Measurements from ENCODE around the gene TAS1R3. TPM values are rescaled to one million over a fixed set of nuclear protein-coding genes. Genes with fewer than 3 reads are reported as not detected.

TAS1R3 gene
- total RNA-seq, 1 donor from 2014 or later = 0.50 TPM

DNA sequence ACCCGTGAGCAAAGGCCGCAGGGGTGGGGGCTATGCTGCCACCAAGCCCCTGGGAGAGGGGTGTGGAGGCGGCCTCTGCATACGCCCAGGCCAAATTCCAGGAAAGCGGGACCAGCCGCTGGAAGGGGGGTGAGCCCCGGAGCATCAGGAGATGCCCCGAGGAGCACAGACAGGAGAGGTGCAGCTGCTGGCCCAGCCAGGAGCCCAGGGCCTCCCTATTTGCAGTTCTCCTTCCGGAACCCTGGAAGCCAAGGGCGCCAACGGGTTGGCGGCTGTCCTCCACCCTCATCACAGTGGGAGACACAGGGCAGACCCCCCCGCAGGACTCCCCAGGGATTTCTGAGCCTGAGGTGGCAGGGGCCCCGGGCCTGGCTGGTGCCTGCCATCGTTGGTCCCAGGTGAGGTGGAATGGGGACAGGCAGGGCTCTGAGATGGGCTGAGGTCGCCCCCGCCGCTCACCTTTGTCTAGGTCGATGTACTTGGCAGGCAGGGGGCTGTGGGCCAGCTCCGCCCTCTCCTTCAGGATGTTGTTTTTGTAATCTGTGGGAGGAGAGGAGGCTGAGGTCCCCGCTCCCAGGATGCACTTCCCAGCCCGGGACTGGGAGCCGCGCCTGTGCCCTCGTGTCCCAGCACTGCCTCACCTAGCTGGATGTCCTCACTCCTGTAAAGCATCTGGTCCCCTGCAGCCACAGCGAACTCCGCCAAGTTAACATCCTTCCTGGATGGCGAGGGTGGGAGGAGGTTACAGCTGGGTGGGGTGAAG lies 22.5 kb downstream of the TAS1R3 start:
- H3K4me1 Mint-ChIP-seq (ENCODE audit: low read depth, unreplicated experiment) = peaks cover 10% of the 10 kb centered on the region
- H3K9me3 ChIP-seq (ENCODE audit: insufficient read depth, low read depth, low read length) = no peaks in the 10 kb centered on the region
- no peak overlapping the region for H3K4me3 Mint-ChIP-seq (ENCODE audit: unreplicated experiment)
- H3K27ac Mint-ChIP-seq (ENCODE audit: unreplicated experiment) = no peak overlapping the region
- FAIRE-seq = no peak
- no peak overlapping the region for H3K4me3 ChIP-seq (ENCODE audit: insufficient read depth, low read depth, low read length)
- H4K20me1 ChIP-seq (ENCODE audit: insufficient read depth, low read length) = peaks cover 48% of the 10 kb centered on the region
- no peak overlapping the region for H3K27ac ChIP-seq (ENCODE audit: low read depth, low read length)
- H2AFZ ChIP-seq (ENCODE audit: low read depth, low read length) = no peak overlapping the region
- H3K4me1 ChIP-seq (ENCODE audit: insufficient read depth, low read length) = peaks cover 17% of the 10 kb centered on the region
- H3K36me3 Mint-ChIP-seq (ENCODE audit: low read depth, unreplicated experiment) = peaks cover 6% of the 10 kb centered on the region
- no peak overlapping the region for H3K9ac ChIP-seq (ENCODE audit: low read length)
- peaks cover 2% of the 10 kb centered on the region for H3K27me3 Mint-ChIP-seq (ENCODE audit: low read depth, unreplicated experiment)
- no peaks in the 10 kb centered on the region for H3K9me3 Mint-ChIP-seq (ENCODE audit: unreplicated experiment)
- H3K27me3 ChIP-seq (ENCODE audit: insufficient read depth, low read length) = no peaks in the 10 kb centered on the region
- peaks cover 54% of the 10 kb centered on the region for H3K79me2 ChIP-seq (ENCODE audit: insufficient read depth, low read length)
- DNase-seq (ENCODE audit: low read depth) = no peak
- TF ChIP-seq, protein P1, sequence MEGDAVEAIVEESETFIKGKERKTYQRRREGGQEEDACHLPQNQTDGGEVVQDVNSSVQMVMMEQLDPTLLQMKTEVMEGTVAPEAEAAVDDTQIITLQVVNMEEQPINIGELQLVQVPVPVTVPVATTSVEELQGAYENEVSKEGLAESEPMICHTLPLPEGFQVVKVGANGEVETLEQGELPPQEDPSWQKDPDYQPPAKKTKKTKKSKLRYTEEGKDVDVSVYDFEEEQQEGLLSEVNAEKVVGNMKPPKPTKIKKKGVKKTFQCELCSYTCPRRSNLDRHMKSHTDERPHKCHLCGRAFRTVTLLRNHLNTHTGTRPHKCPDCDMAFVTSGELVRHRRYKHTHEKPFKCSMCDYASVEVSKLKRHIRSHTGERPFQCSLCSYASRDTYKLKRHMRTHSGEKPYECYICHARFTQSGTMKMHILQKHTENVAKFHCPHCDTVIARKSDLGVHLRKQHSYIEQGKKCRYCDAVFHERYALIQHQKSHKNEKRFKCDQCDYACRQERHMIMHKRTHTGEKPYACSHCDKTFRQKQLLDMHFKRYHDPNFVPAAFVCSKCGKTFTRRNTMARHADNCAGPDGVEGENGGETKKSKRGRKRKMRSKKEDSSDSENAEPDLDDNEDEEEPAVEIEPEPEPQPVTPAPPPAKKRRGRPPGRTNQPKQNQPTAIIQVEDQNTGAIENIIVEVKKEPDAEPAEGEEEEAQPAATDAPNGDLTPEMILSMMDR (IDR thresholded peaks at IDR 0.05; ENCODE audit: insufficient read depth, low read depth, low read length) = no peak
- TF ChIP-seq EZH2 (IDR thresholded peaks at IDR 0.05; ENCODE audit: insufficient read depth, low read length) = no peak
- peaks cover 11% of the 10 kb centered on the region for H3K36me3 ChIP-seq (ENCODE audit: insufficient read depth, low read length)
- peak overlapping the region; percentile 22 for H3K4me2 ChIP-seq (ENCODE audit: low read length)

DNA sequence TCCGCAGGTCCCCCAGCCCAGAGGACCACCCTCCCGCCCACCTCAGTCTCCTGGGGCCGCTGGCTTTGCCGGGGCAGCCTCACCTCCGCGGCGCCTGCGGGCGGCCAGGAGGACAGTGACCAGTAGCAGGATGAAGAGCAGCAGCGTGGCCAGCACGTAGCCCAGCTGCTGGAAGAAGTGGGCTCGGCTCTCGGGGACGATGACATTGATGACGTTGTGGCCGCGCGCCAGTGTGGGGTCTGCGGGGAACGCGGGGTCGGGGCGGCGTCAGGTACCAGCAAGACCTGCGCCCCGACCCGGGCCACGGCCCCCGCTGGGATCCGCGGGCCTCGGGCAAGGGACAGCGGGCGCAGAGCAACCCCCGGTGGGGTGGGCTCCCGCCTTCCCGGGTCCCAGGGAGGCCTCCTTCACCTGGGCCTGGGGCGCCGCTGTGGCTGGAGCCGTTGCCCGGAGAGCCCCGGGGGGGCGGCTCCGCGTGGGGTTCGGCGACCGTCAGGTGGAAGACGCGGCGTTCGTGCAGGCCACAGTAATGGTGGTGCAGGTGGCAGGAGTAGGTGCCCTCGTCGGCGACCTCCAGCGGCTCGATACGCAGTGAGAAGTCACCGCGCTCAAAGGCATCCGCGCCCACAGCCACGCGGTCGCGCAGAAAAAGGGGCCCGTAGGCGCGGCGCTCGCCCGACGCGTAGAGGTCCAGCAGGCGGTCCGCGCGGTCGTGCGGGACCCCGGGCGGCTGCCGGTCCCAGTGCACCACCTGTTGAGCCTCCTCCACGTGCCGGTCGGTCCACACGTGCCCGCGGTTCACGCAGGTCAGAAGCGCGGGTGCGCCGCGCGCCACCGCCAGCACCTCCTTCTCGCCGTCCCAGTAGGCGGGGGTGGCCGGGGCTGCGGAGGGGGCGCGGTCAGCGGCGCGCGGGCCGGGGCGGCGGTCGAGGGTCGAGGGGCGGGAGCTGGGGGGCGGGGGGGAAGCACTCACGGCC lies 23.5 kb downstream of the TAS1R3 start:
- H3K4me3 Mint-ChIP-seq (ENCODE audit: unreplicated experiment) = peak overlapping the region; percentile 79
- Histone ChIP-seq H3K4me1 (ENCODE audit: insufficient read depth, low read length) (peaks cover 27% of the 10 kb centered on the region), H3K9ac (ENCODE audit: low read length) (no peak overlapping the region), H3K36me3 (ENCODE audit: insufficient read depth, low read length) (peaks cover 11% of the 10 kb centered on the region), H3K9me3 (ENCODE audit: insufficient read depth, low read depth, low read length) (no peaks in the 10 kb centered on the region), H3K27ac (ENCODE audit: low read depth, low read length) (no peak overlapping the region), H3K79me2 (ENCODE audit: insufficient read depth, low read length) (peaks cover 51% of the 10 kb centered on the region), H3K4me3 (ENCODE audit: insufficient read depth, low read depth, low read length) (no peak overlapping the region), H2AFZ (ENCODE audit: low read depth, low read length) (no peak overlapping the region), H3K4me2 (ENCODE audit: low read length) (peak overlapping the region; percentile 22), H3K27me3 (ENCODE audit: insufficient read depth, low read length) (no peaks in the 10 kb centered on the region), H4K20me1 (ENCODE audit: insufficient read depth, low read length) (peaks cover 48% of the 10 kb centered on the region)
- peaks cover 17% of the 10 kb centered on the region for H3K4me1 Mint-ChIP-seq (ENCODE audit: low read depth, unreplicated experiment)
- DNase-seq (ENCODE audit: low read depth) (no peak), FAIRE-seq (no peak)
- H3K27me3 Mint-ChIP-seq (ENCODE audit: low read depth, unreplicated experiment) = peaks cover 2% of the 10 kb centered on the region
- TF ChIP-seq EZH2 (IDR thresholded peaks at IDR 0.05; ENCODE audit: insufficient read depth, low read length) = no peak
- TF ChIP-seq, protein P1 (IDR thresholded peaks at IDR 0.05; ENCODE audit: insufficient read depth, low read depth, low read length) = no peak
- no peaks in the 10 kb centered on the region for H3K9me3 Mint-ChIP-seq (ENCODE audit: unreplicated experiment)
- peaks cover 6% of the 10 kb centered on the region for H3K36me3 Mint-ChIP-seq (ENCODE audit: low read depth, unreplicated experiment)
- no peak overlapping the region for H3K27ac Mint-ChIP-seq (ENCODE audit: unreplicated experiment)

All from astrocyte (in vitro differentiated cells and primary cell).